ENCODE data around the gene PON2. TPM values are rescaled to one million over a fixed set of nuclear protein-coding genes. Genes with fewer than 3 reads are reported as not detected.
A peak's percentile ranks its signal among the peaks of the same experiment; 100 is the strongest.

PON2 gene
- total RNA-seq, 6 experiments from 2014 or later = 63.7 to 79.0 (median 72.0) TPM

GRCh38 chr7:95478272-95479037 lies 43.6 kb upstream of the PON2 start:
- H3K4me3 Mint-ChIP-seq = peak overlapping the region; percentile 54; the same call in 1 of the 2 replicates
- DNase-seq = peak; percentile 7

GRCh38 chr7:95476904-95477594 lies 42.2 kb upstream of the PON2 start:
- no peak overlapping the region for H3K4me3 Mint-ChIP-seq
- peaks cover 9% of the 10 kb centered on the region for H3K4me1 Mint-ChIP-seq (ENCODE audit: low read depth)
- TF ChIP-seq CTCF (IDR thresholded peaks at IDR 0.05) = peak; percentile 90
- H3K27me3 Mint-ChIP-seq (ENCODE audit: insufficient read depth) = peaks cover 13% of the 10 kb centered on the region
- peak; percentile 48 for DNase-seq
- H3K36me3 Mint-ChIP-seq (ENCODE audit: low read depth) = no peaks in the 10 kb centered on the region
- no peaks in the 10 kb centered on the region for H3K9me3 Mint-ChIP-seq
- H3K27ac Mint-ChIP-seq = no peak overlapping the region

More at GRCh38 chr7:95478272-95479037, 43.6 kb upstream of the PON2 start:
- H3K9me3 Mint-ChIP-seq = no peaks in the 10 kb centered on the region
- TF ChIP-seq CTCF (IDR thresholded peaks at IDR 0.05) = peak; percentile 58
- no peaks in the 10 kb centered on the region for H3K4me1 Mint-ChIP-seq (ENCODE audit: low read depth)
- peaks cover 13% of the 10 kb centered on the region for H3K27me3 Mint-ChIP-seq (ENCODE audit: insufficient read depth)
- no peaks in the 10 kb centered on the region for H3K36me3 Mint-ChIP-seq (ENCODE audit: low read depth)
- no peak overlapping the region for H3K27ac Mint-ChIP-seq

- Mint-ChIP-seq H3K4me3 (no peak overlapping the region), H3K9me3 (no peaks in the 10 kb centered on the region), H3K27ac (no peak overlapping the region), H3K4me1 (ENCODE audit: low read depth) (peaks cover 9% of the 10 kb centered on the region), H3K36me3 (ENCODE audit: low read depth) (no peaks in the 10 kb centered on the region), H3K27me3 (ENCODE audit: insufficient read depth) (peaks cover 11% of the 10 kb centered on the region)
- no peak for DNase-seq
- no peak for TF ChIP-seq CTCF (IDR thresholded peaks at IDR 0.05)
Observed at GRCh38 chr7:95476072-95476847, 41.4 kb upstream of the PON2 start.

GRCh38 chr7:95473276-95473985 lies 38.6 kb upstream of the PON2 start:
- no peak for TF ChIP-seq CTCF (IDR thresholded peaks at IDR 0.05)
- H3K9me3 Mint-ChIP-seq = no peaks in the 10 kb centered on the region
- H3K4me1 Mint-ChIP-seq (ENCODE audit: low read depth) = peaks cover 9% of the 10 kb centered on the region
- peaks cover 9% of the 10 kb centered on the region for H3K27me3 Mint-ChIP-seq (ENCODE audit: insufficient read depth)
- no peak overlapping the region for H3K4me3 Mint-ChIP-seq
- no peak overlapping the region for H3K27ac Mint-ChIP-seq
- H3K36me3 Mint-ChIP-seq (ENCODE audit: low read depth) = no peaks in the 10 kb centered on the region
- DNase-seq = no peak

GRCh38 chr7:95472581-95473161 lies 37.8 kb upstream of the PON2 start:
- no peak for DNase-seq
- no peak for TF ChIP-seq CTCF (IDR thresholded peaks at IDR 0.05)
- no peak overlapping the region for H3K27ac Mint-ChIP-seq
- H3K4me3 Mint-ChIP-seq = no peak overlapping the region; the same call in 1 of the 2 replicates
- no peaks in the 10 kb centered on the region for H3K9me3 Mint-ChIP-seq
- H3K36me3 Mint-ChIP-seq (ENCODE audit: low read depth) = no peaks in the 10 kb centered on the region
- H3K27me3 Mint-ChIP-seq (ENCODE audit: insufficient read depth) = peaks cover 9% of the 10 kb centered on the region
- H3K4me1 Mint-ChIP-seq (ENCODE audit: low read depth) = peaks cover 9% of the 10 kb centered on the region
